HEK293T (cell line): ENCODE measurements around the gene KDM6A.

Experiments used
- CTCF ChIA-PET: fragments of 350-600 bp; formaldehyde crosslinking; extraction: SDS; loops from one replicate; lab custom pipeline; 2021; ENCODE audit warnings: antibody characterized with exemption, inconsistent platforms; lab: Yijun Ruan, JAX
- POLR2A ChIA-PET: fragments of 350-600 bp; formaldehyde crosslinking; extraction: SDS; loops from one replicate; lab custom pipeline; 2020; ENCODE audit warnings: antibody characterized with exemption, inconsistent platforms; lab: Yijun Ruan, JAX
- DNase-seq: peaks from one replicate; pipeline ENCODE4 v3.0.0; 2012; ENCODE audit warnings: mixed read lengths; ENCODE audit errors: extremely low spot score
- ARNT ChIP-seq: fragments of 450-650 bp; IDR thresholded peaks from 2 replicates; pipeline ENCODE4 v1.6.1; 2017; ENCODE audit warnings: mild to moderate bottlenecking
- BHLHE40 ChIP-seq: fragments of 450-650 bp; IDR thresholded peaks from 2 replicates; pipeline ENCODE4 v1.6.1; 2016; ENCODE audit warnings: mild to moderate bottlenecking, moderate library complexity, borderline replicate concordance
- CTBP1 ChIP-seq: fragments of 450-650 bp; IDR thresholded peaks from 2 replicates; pipeline ENCODE4 v1.6.1; 2016; ENCODE audit warnings: borderline replicate concordance
- ELF4 ChIP-seq: fragments of 450-650 bp; IDR thresholded peaks from 2 replicates; pipeline ENCODE4 v1.6.1; 2017; ENCODE audit warnings: antibody characterized with exemption
- FOXA1 ChIP-seq: fragments of 450-650 bp; IDR thresholded peaks from 2 replicates; pipeline ENCODE4 v1.6.1; 2016; ENCODE audit warnings: mild to moderate bottlenecking
- FOXK2 ChIP-seq: fragments of 450-650 bp; IDR thresholded peaks from 2 replicates; pipeline ENCODE4 v1.6.1; 2016; ENCODE audit warnings: mild to moderate bottlenecking
- FOXM1 ChIP-seq: fragments of 450-650 bp; IDR thresholded peaks from 2 replicates; pipeline ENCODE4 v1.6.1; 2017; ENCODE audit warnings: mild to moderate bottlenecking, borderline replicate concordance
- HDGF ChIP-seq: fragments of 450-650 bp; IDR thresholded peaks from 2 replicates; pipeline ENCODE4 v1.6.1; 2017; ENCODE audit warnings: antibody characterized with exemption, borderline replicate concordance
- L3MBTL2 ChIP-seq: fragments of 450-650 bp; conservative IDR thresholded peaks from 2 replicates; pipeline ENCODE4 v1.6.1; 2016; ENCODE audit warnings: mild to moderate bottlenecking
- LEF1 ChIP-seq: fragments of 450-650 bp; IDR thresholded peaks from 2 replicates; pipeline ENCODE4 v1.6.1; 2017; ENCODE audit warnings: mild to moderate bottlenecking, borderline replicate concordance
- NFRKB ChIP-seq: fragments of 450-650 bp; IDR thresholded peaks from 2 replicates; pipeline ENCODE4 v1.6.1; 2016; ENCODE audit warnings: mild to moderate bottlenecking, moderate library complexity
- PKNOX1 ChIP-seq: fragments of 450-650 bp; IDR thresholded peaks from 2 replicates; pipeline ENCODE4 v1.6.1; 2016
- SP1 ChIP-seq: fragments of 450-650 bp; IDR thresholded peaks from 2 replicates; pipeline ENCODE4 v1.6.1; 2017
- SUZ12 ChIP-seq: fragments of 450-650 bp; IDR thresholded peaks from 2 replicates; pipeline ENCODE4 v1.6.1; 2016; ENCODE audit warnings: mild to moderate bottlenecking
- TARDBP ChIP-seq: fragments of 450-650 bp; IDR thresholded peaks from 2 replicates; pipeline ENCODE4 v1.6.1; 2016
- ZNF384 ChIP-seq: fragments of 450-650 bp; IDR thresholded peaks from 2 replicates; pipeline ENCODE4 v1.6.1; 2016

The KDM6A gene

GRCh38 chrX:44970709-44971108 is 97.7 kb downstream of the KDM6A start:
- TF ChIP-seq PKNOX1 (peak; percentile 80), L3MBTL2 (no peak), ZNF384 (no peak), NFRKB (no peak)
- CTCF ChIA-PET: interaction anchor here (0.8 kb wide), 1 partner anchor 13 kb away, joined by 5 read pairs; no protein-coding TSS in a partner anchor
- DNase-seq: no peak
- POLR2A ChIA-PET: no interaction called here

GRCh38 chrX:44971674-44972073 is 98.7 kb downstream of the KDM6A start:
- CTCF ChIA-PET: interaction anchor here (0.8 kb wide), 1 partner anchor 14 kb away, joined by 5 read pairs; no protein-coding TSS in a partner anchor
- POLR2A ChIA-PET: no interaction called here

GRCh38 chrX:44972132-44972531 is 99.1 kb downstream of the KDM6A start:
- no peak for DNase-seq
- no peak for TF ChIP-seq TARDBP
- TF ChIP-seq ZNF384: no peak
- TF ChIP-seq SUZ12: no peak
- TF ChIP-seq FOXM1: no peak
- TF ChIP-seq PKNOX1: no peak
- no peak for TF ChIP-seq BHLHE40
- CTCF ChIA-PET: interaction anchor here (0.7 kb wide), 1 partner anchor 96 kb away, joined by 3 read pairs; no protein-coding TSS in a partner anchor
- POLR2A ChIA-PET: no interaction called here

More at GRCh38 chrX:44971674-44972073, 98.7 kb downstream of the KDM6A start:
- DNase-seq: no peak
- TF ChIP-seq LEF1: no peak
- no peak for TF ChIP-seq FOXA1
- TF ChIP-seq SP1: no peak
- no peak for TF ChIP-seq L3MBTL2
- no peak for TF ChIP-seq HDGF
- no peak for TF ChIP-seq FOXM1
- TF ChIP-seq BHLHE40: no peak
- TF ChIP-seq PKNOX1: no peak
- TF ChIP-seq CTBP1: no peak
- no peak for TF ChIP-seq ARNT
- no peak for TF ChIP-seq NFRKB
- no peak for TF ChIP-seq SUZ12
- TF ChIP-seq TARDBP: no peak
- no peak for TF ChIP-seq ZNF384
- no peak for TF ChIP-seq ELF4
- no peak for TF ChIP-seq FOXK2

- no peak for DNase-seq
- TF ChIP-seq SUZ12 (no peak), PKNOX1 (no peak), FOXA1 (no peak), ARNT (no peak), FOXM1 (no peak), SP1 (no peak), TARDBP (no peak), LEF1 (no peak), BHLHE40 (no peak)
- ChIA-PET POLR2A (no interaction called here), CTCF (no interaction called here)
Observed at GRCh38 chrX:44973420-44973932, 100.5 kb downstream of the KDM6A start.

GRCh38 chrX:44974451-44974850 is 101.5 kb downstream of the KDM6A start:
- POLR2A ChIA-PET: no interaction called here
- CTCF ChIA-PET: interaction anchor here (0.6 kb wide), 1 partner anchor 26 kb away, joined by 3 read pairs; no protein-coding TSS in a partner anchor
- DNase-seq: no peak
- TF ChIP-seq HDGF: no peak
- TF ChIP-seq CTBP1: no peak
- TF ChIP-seq FOXK2: no peak
- no peak for TF ChIP-seq PKNOX1
- no peak for TF ChIP-seq TARDBP
- TF ChIP-seq NFRKB: no peak

GRCh38 chrX:44975666-44976263 is 102.8 kb downstream of the KDM6A start:
- no peak for DNase-seq
- TF ChIP-seq LEF1 (no peak), SUZ12 (no peak)
- ChIA-PET CTCF (no interaction called here), POLR2A (no interaction called here)
